ENCODE measurements around the gene AP2B1.

GRCh38 chr17:35725058-35725457, 137.9 kb downstream of the AP2B1 start:
- no peak for TF ChIP-seq CTCF (IDR thresholded peaks at IDR 0.05; ENCODE audit: low read depth, low read length)
- no peak for TF ChIP-seq EZH2phosphoT487 (IDR thresholded peaks at IDR 0.05; ENCODE audit: low read depth)

Measured in OCI-LY3 (cell line).